CD14-positive monocyte (primary cell): Measurements from ENCODE around the gene TUNAR. TPM values are rescaled to one million over a fixed set of nuclear protein-coding genes. Genes with fewer than 3 reads are reported as not detected.

Source experiments
- DNase-seq, 3 donors: peaks; one replicate each; pipeline ENCODE4 v3.0.0-alpha.2; 2011 to 2022
- H2AFZ ChIP-seq: 2 replicates; pipeline ENCODE4 v1.6.0; 2012; ENCODE audit warnings: mild to moderate bottlenecking, low read depth, low read length, inconsistent platforms; ENCODE audit not compliant: insufficient read depth, poor library complexity, severe bottlenecking
- H3K27ac ChIP-seq, 2 donors: 1 replicate in 1 of 2; 2 replicates in 1 of 2; pipeline ENCODE4 v1.5.1; 2012 to 2013; ENCODE audit warnings: low read length in 2 of 2, control low read depth in 1 of 2, inconsistent platforms in 1 of 2, low read depth in 1 of 2, mild to moderate bottlenecking in 1 of 2
- H3K27me3 ChIP-seq, 2 donors: one replicate each; pipeline versions ENCODE4 v1.6.0 to v1.6.1; 2011 to 2013; ENCODE audit warnings: low read length in 2 of 2; ENCODE audit not compliant: control insufficient read depth in 2 of 2, insufficient read depth in 2 of 2
- H3K36me3 ChIP-seq, 2 donors: replicated peaks in 1 of 2; 1 replicate in 1 of 2; 2 replicates in 1 of 2; pipeline versions ENCODE4 v1.5.1 to v1.6.1; 2012 to 2013; ENCODE audit warnings: low read length in 2 of 2, control low read depth in 1 of 2, inconsistent platforms in 1 of 2, mild to moderate bottlenecking in 1 of 2; ENCODE audit not compliant: insufficient read depth in 2 of 2, control insufficient read depth in 1 of 2
- H3K4me1 ChIP-seq, 2 donors: 1 replicate in 1 of 2; 2 replicates in 1 of 2; pipeline versions ENCODE4 v1.5.1 to v1.6.1; 2012 to 2013; ENCODE audit warnings: low read length in 2 of 2, control low read depth in 1 of 2, inconsistent platforms in 1 of 2, mild to moderate bottlenecking in 1 of 2, moderate library complexity in 1 of 2; ENCODE audit not compliant: insufficient read depth in 2 of 2, control insufficient read depth in 1 of 2
- H3K4me2 ChIP-seq: replicated peaks from 2 replicates; pipeline ENCODE3; 2012; ENCODE audit warnings: low read length, moderate library complexity, mild to moderate bottlenecking; ENCODE audit not compliant: poor library complexity, severe bottlenecking; ENCODE audit errors: extremely low read depth
- H3K4me3 ChIP-seq, 3 experiments: fragments of 200-600 bp in 1 of 3; sonication (generic) in 1 of 3; replicated peaks in 1 of 3; 1 replicate in 2 of 3; 2 replicates in 1 of 3; pipeline ENCODE4 v1.5.1; 2011 to 2013; ENCODE audit warnings: low read length in 3 of 3, mild to moderate bottlenecking in 3 of 3, control low read depth in 2 of 3, low read depth in 2 of 3, inconsistent platforms in 1 of 3, moderate library complexity in 1 of 3
- H3K79me2 ChIP-seq: 2 replicates; pipeline ENCODE4 v1.6.0; 2012; ENCODE audit warnings: mild to moderate bottlenecking, control low read depth, inconsistent platforms, low read length, moderate library complexity; ENCODE audit not compliant: insufficient read depth
- H3K9ac ChIP-seq: 2 replicates; pipeline ENCODE4 v1.6.0; 2017; ENCODE audit warnings: low read length, mild to moderate bottlenecking; ENCODE audit not compliant: insufficient read depth, poor library complexity, severe bottlenecking
- H3K9me3 ChIP-seq, 2 donors: replicated peaks in 1 of 2; 1 replicate in 1 of 2; 2 replicates in 1 of 2; pipeline versions ENCODE4 v1.5.1 to v1.6.1; 2012 to 2013; ENCODE audit warnings: low read length in 2 of 2, control low read depth in 1 of 2; ENCODE audit not compliant: control insufficient read depth in 1 of 2, insufficient read depth in 1 of 2
- H4K20me1 ChIP-seq: 2 replicates; pipeline ENCODE4 v1.6.0; 2012; ENCODE audit warnings: mild to moderate bottlenecking, low read length, control low read depth, moderate library complexity; ENCODE audit not compliant: insufficient read depth
- H3K27ac Mint-ChIP-seq, 7 donors: one replicate each; pipeline ENCODE4 v1.8.0; 2020; ENCODE audit warnings: mild to moderate bottlenecking in 7 of 7, mixed read lengths in 7 of 7, moderate library complexity in 6 of 7, inconsistent platforms in 2 of 7
- H3K27me3 Mint-ChIP-seq, 3 donors: one replicate each; pipeline ENCODE4 v1.8.0; 2021 to 2022; ENCODE audit warnings: low read depth in 3 of 3, mild to moderate bottlenecking in 3 of 3, mixed read lengths in 3 of 3, moderate library complexity in 3 of 3, inconsistent platforms in 1 of 3
- H3K36me3 Mint-ChIP-seq, 2 donors: one replicate each; pipeline ENCODE4 v1.8.0; 2020; ENCODE audit warnings: mixed read lengths in 2 of 2, inconsistent platforms in 1 of 2, mild to moderate bottlenecking in 1 of 2
- H3K4me1 Mint-ChIP-seq: one replicate; pipeline ENCODE4 v1.8.0; 2020; ENCODE audit warnings: mild to moderate bottlenecking, mixed read lengths
- H3K4me3 Mint-ChIP-seq, 2 donors: one replicate each; pipeline ENCODE4 v1.8.0; 2020; ENCODE audit warnings: mild to moderate bottlenecking in 2 of 2, mixed read lengths in 2 of 2, moderate library complexity in 1 of 2
- H3K9me3 Mint-ChIP-seq, 7 donors: one replicate each; pipeline ENCODE4 v1.8.0; 2020 to 2022; ENCODE audit warnings: mixed read lengths in 7 of 7, mild to moderate bottlenecking in 6 of 7, moderate library complexity in 6 of 7, inconsistent platforms in 2 of 7
- WGBS: methylation state at CpG from one replicate; pipeline ENCODE4 v1.1.5; 2013; ENCODE audit warnings: missing lambda C conversion rate; ENCODE audit not compliant: insufficient coverage; 5-methylcytosine and 5-hydroxymethylcytosine counted together
- intact Hi-C, 2 donors: fragments of 100-400 bp; cut with micrococcal nuclease; formaldehyde crosslinking; loops; one replicate each; pipeline versions ENCODE4 v1.15.0 to v1.15.1; 2023
- polyA plus RNA-seq, 3 donors: library from polyadenylated mRNA; depleted of rRNA in 1 of 3; unstranded in 2 of 3; stranded (reverse) in 1 of 3; fragments of 300-500 nt in 2 of 3; fragments of >200 nt in 1 of 3; fragmentation: Illumina TruSeq in 2 of 3; gene quantifications; 1 replicate in 2 of 3; 2 replicates in 1 of 3; pipeline ENCODE4 v1.2.3, GENCODE V29; 2012 to 2021
- TF ChIP-seq, protein P1 (sequence below): fragments of 200-600 bp; IDR thresholded peaks from one replicate; pipeline ENCODE4 v1.8.0; 2022; ENCODE audit warnings: antibody characterized with exemption, mild to moderate bottlenecking

Gene TUNAR
- polyA plus RNA-seq, 3 donors, result not detected

DNA sequence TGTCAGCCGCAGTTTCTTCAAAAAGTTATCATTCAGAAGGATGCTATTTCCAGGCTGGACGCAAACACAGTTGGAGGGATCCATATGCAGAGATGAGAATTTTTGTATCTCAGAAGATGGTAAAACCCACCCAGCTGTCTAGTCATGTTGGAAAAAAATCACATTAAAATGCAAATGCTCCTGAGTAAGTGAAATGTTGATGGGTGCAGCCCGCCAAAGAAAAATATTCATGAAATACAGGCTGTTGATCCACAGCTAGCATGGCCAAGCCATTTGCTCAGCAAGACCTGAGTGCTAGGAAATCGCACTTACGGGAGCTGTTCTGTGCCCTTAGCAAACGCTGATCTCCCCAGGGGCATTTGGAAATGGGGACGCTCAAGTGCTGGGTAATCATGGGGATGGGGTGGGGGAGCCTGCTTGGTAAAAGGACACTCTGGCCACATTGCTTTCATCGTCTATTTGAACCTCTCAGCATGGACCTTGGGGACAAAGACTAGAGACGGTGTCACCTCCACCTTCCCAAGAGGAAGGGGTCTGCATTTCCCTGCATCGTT is 25.7 kb downstream of the TUNAR start:
- Histone ChIP-seq H3K27ac (no peak overlapping the region), H3K4me2 (no peak overlapping the region), H3K9ac (no peak overlapping the region), H3K36me3 (no peaks in the 10 kb centered on the region), H2AFZ (no peak overlapping the region), H4K20me1 (no peaks in the 10 kb centered on the region), H3K4me1 (no peaks in the 10 kb centered on the region), H3K79me2 (no peaks in the 10 kb centered on the region), H3K27me3 (no peaks in the 10 kb centered on the region), H3K4me3 (no peak overlapping the region), H3K9me3 (no peaks in the 10 kb centered on the region)
- peaks cover 0 to 2% (median 0%) of the 10 kb centered on the region in 7 donors for H3K9me3 Mint-ChIP-seq
- intact Hi-C loops, result no loop called here
- no peaks in the 10 kb centered on the region for H3K36me3 Mint-ChIP-seq
- no peak overlapping the region for H3K4me3 Mint-ChIP-seq
- 88% methylated on average over 6 of the region's 10 CpGs for WGBS
- TF ChIP-seq, protein P1, sequence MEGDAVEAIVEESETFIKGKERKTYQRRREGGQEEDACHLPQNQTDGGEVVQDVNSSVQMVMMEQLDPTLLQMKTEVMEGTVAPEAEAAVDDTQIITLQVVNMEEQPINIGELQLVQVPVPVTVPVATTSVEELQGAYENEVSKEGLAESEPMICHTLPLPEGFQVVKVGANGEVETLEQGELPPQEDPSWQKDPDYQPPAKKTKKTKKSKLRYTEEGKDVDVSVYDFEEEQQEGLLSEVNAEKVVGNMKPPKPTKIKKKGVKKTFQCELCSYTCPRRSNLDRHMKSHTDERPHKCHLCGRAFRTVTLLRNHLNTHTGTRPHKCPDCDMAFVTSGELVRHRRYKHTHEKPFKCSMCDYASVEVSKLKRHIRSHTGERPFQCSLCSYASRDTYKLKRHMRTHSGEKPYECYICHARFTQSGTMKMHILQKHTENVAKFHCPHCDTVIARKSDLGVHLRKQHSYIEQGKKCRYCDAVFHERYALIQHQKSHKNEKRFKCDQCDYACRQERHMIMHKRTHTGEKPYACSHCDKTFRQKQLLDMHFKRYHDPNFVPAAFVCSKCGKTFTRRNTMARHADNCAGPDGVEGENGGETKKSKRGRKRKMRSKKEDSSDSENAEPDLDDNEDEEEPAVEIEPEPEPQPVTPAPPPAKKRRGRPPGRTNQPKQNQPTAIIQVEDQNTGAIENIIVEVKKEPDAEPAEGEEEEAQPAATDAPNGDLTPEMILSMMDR, result no peak
- H3K27me3 Mint-ChIP-seq, result peaks cover 1 to 7% (median 2%) of the 10 kb centered on the region in 3 donors
- DNase-seq, result no peak
- H3K4me1 Mint-ChIP-seq, result no peaks in the 10 kb centered on the region
- H3K27ac Mint-ChIP-seq, result no peak overlapping the region

GRCh38 chr14:95903165-95903564 is 26.5 kb downstream of the TUNAR start:
- 100% methylated on average over 3 of the region's 5 CpGs for WGBS
- H3K9me3 ChIP-seq, result no peaks in the 10 kb centered on the region
- intact Hi-C loops, result no loop called here
- no peak overlapping the region for H3K4me3 ChIP-seq
- no peak overlapping the region for H3K9ac ChIP-seq
- no peaks in the 10 kb centered on the region for H3K36me3 ChIP-seq
- Mint-ChIP-seq H3K27me3 (peaks cover 2 to 5% (median 2%) of the 10 kb centered on the region in 3 donors), H3K9me3 (peaks cover 0 to 2% (median 0%) of the 10 kb centered on the region in 7 donors), H3K27ac (no peak overlapping the region), H3K4me3 (no peak overlapping the region), H3K36me3 (no peaks in the 10 kb centered on the region), H3K4me1 (no peaks in the 10 kb centered on the region)
- TF ChIP-seq, protein P1, result no peak
- no peak for DNase-seq
- H3K27ac ChIP-seq, result no peak overlapping the region
- no peaks in the 10 kb centered on the region for H3K4me1 ChIP-seq
- H3K4me2 ChIP-seq, result no peak overlapping the region
- no peaks in the 10 kb centered on the region for H3K27me3 ChIP-seq
- no peak overlapping the region for H2AFZ ChIP-seq
- no peaks in the 10 kb centered on the region for H3K79me2 ChIP-seq
- no peaks in the 10 kb centered on the region for H4K20me1 ChIP-seq
